Measurements from ENCODE around the gene TMEM97. TPM values are rescaled to one million over a fixed set of nuclear protein-coding genes. Genes with fewer than 3 reads are reported as not detected.
"Not testable (repeated sequence)": the region's sequence is repeated elsewhere in the genome, so short reads cannot be mapped to it uniquely, and the experiment has no call there.

TMEM97 gene
- total RNA-seq, 2 experiments from 2014 or later = 18.8 to 20.9 TPM

DNA sequence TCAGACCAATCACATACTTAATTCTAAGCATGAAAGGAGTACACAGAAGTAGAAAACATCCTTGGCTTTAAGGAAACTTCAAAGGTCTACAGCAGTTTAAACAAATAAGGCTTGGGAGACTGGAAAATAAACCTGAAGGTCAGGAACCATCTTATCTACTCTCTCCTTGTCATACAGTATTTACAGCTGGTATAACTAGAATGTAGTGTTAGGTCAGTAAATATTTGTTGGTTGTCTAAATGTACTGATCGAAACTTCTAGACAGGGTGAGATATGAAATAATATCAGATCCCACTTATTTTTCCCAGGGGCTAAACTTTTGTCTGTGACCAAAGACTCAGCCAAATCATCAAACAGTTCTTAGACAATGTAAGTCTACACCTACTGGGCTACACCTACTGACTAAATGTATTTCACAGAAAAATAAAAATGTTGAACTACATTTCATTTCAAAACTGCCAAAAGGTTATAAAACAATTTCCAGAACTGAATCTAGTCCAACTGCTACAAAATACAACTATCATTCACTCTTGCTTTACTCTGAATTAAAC lies 27.1 kb upstream of the TMEM97 start:
- DNase-seq (no peak), ATAC-seq (ENCODE audit: low read depth) (no peak)
- Mint-ChIP-seq H3K4me3 (no peak overlapping the region), H3K36me3 (no peaks in the 10 kb centered on the region), H3K4me1 (peaks cover 2% of the 10 kb centered on the region), H3K27me3 (peaks cover 46% of the 10 kb centered on the region), H3K27ac (no peak overlapping the region), H3K9me3 (no peaks in the 10 kb centered on the region)
- POLR2A ChIA-PET = no interaction called here

DNA sequence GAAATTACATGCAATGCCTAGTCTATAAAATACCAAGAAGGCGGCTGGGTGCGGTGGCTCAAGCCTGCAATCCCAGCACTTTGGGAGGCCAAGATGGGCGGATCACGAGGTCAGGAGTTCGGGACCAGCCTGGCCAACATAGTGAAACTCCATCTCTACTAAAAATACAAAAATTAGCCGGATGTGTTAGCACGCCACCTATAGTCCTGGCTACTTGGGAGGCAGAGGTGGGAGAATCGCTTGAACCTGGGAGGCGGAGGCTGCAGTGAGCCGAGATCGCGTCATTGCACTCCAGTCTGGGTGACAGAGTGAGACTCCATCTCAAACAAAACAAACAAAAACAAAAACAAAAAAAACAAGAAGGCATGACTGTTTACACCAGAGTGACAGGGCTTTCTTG lies 26.1 kb upstream of the TMEM97 start:
- H3K9me3 Mint-ChIP-seq; ATAC-seq (ENCODE audit: low read depth); POLR2A ChIA-PET; H3K27ac Mint-ChIP-seq; DNase-seq; H3K4me1 Mint-ChIP-seq; H3K36me3 Mint-ChIP-seq; H3K4me3 Mint-ChIP-seq: not testable (repeated sequence)
- H3K27me3 Mint-ChIP-seq = peaks cover 46% of the 10 kb centered on the region

DNA sequence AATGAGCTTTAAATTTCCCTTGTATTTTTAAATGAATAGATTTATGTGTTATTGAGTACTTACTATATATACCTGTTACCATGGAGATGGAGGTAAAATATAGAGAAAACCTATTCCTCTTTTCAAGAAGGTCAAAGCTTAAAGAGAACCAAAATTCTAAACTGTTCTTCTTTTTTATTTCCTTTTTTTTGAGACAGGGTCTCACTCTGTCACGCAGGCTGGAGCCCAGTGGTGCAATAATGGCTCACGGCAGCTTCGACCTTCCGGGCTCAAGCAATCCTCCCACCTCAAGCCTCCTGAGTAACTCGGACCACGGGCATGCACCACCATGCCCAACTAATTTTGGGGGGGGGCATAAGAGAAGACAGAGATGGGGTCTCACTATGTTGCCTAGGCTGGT lies 25.0 kb upstream of the TMEM97 start:
- no peak for ATAC-seq (ENCODE audit: low read depth)

DNA sequence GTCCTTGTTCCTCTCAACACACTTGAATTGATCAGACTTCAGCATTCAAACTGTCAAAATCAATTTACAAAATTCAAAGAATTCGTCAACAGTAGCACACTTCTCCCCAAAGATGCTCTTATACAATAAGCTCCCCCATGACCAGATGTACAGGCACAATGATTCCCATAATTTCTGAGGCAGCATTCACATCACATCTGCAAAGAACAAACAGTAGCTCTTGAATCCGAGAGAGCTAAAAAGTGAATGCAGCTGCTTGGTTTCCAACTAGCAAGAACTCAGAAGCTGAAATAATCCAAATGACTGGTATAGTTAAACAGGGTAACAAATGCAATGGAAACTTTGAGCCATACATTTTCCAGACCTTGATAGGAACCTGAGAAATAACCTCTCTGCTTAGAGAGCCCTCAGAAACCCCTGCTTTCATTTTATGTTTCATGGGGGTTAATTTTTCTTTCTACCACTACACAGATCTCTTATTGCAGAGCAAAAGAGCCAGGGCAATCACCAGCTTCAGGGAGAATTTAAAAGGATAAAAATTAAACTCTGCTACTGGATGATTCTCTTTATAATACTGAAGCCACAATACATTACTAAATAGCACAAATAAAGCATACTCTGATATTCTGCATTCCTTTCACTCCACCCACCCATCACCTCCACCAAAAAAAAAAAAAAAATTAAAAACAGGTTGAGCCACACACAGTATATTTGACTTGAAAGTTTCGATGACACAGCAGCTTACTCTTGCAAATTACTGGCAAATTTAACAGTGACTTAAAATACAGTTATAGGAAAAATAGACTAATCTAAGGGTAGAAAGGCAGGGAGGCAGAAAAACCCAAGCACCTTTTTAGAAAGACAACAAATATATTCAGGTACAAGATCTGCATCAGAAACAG lies 23.1 kb upstream of the TMEM97 start:
- POLR2A ChIA-PET = no interaction called here
- peaks cover 46% of the 10 kb centered on the region for H3K27me3 Mint-ChIP-seq
- H3K9me3 Mint-ChIP-seq = no peaks in the 10 kb centered on the region
- no peaks in the 10 kb centered on the region for H3K36me3 Mint-ChIP-seq
- H3K27ac Mint-ChIP-seq = no peak overlapping the region
- DNase-seq (no peak), ATAC-seq (ENCODE audit: low read depth) (no peak)
- peaks cover 2% of the 10 kb centered on the region for H3K4me1 Mint-ChIP-seq
- H3K4me3 Mint-ChIP-seq = no peak overlapping the region

More for the DNA sequence above, 25.0 kb upstream of the TMEM97 start:
- DNase-seq = no peak
- no peaks in the 10 kb centered on the region for H3K36me3 Mint-ChIP-seq
- H3K9me3 Mint-ChIP-seq = no peaks in the 10 kb centered on the region
- peaks cover 51% of the 10 kb centered on the region for H3K27me3 Mint-ChIP-seq
- H3K4me1 Mint-ChIP-seq = peaks cover 2% of the 10 kb centered on the region
- POLR2A ChIA-PET = no interaction called here
- no peak overlapping the region for H3K4me3 Mint-ChIP-seq
- no peak overlapping the region for H3K27ac Mint-ChIP-seq

DNA sequence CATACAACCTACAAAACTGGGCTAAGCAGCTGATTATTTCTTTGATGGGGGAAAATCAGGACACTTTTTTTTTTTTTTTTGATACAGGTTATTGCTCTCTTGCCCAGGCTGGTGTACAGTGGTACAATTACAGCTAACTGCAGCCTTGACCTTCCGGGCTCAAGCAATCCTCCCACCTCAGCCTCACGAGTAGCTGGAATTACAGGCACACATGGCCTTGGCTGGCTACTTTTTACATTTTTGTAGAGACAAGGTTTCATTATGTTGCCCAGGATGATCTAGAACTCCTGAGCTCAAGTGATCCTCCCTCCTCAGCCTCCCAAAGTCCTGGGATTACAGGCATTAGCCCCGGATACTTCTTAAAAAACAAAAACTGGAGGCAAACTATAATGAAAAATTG lies 20.6 kb upstream of the TMEM97 start:
- Mint-ChIP-seq H3K36me3 (no peaks in the 10 kb centered on the region), H3K4me3 (no peak overlapping the region)

DNA sequence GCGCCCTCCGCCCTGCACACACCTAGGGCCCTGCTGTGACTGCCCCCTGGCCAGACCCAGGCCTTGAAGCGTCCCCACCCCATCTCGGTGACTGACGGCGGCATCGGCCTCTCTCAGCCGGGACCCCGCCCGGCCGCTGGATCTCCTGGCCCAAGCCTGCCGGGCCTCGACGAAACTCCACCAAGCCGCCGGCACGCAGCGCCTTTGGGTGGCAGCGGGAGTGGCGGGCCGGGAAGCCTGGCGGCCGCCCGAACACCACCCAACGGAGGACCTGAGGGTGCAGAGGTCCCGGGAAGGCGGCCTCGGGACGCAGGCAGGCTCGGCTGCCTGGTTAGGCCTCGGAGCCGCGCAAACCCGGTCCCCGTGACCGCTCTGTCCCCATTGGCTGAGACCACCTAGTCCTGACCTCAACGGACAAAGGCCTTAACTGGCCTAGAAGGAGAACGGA lies 12.0 kb upstream of the TMEM97 start:
- peaks cover 47% of the 10 kb centered on the region for H3K27me3 Mint-ChIP-seq
- H3K27ac Mint-ChIP-seq = no peak overlapping the region
- H3K4me1 Mint-ChIP-seq = no peaks in the 10 kb centered on the region
- no peaks in the 10 kb centered on the region for H3K36me3 Mint-ChIP-seq
- ATAC-seq (ENCODE audit: low read depth) (no peak), DNase-seq (no peak)
- no peak overlapping the region for H3K4me3 Mint-ChIP-seq
- POLR2A ChIA-PET = no interaction called here
- H3K9me3 Mint-ChIP-seq = no peaks in the 10 kb centered on the region

More for the DNA sequence above, 20.6 kb upstream of the TMEM97 start:
- Mint-ChIP-seq H3K27me3 (peaks cover 26% of the 10 kb centered on the region), H3K9me3 (no peaks in the 10 kb centered on the region), H3K27ac (no peak overlapping the region), H3K4me1 (peaks cover 2% of the 10 kb centered on the region)
- DNase-seq (no peak), ATAC-seq (ENCODE audit: low read depth) (no peak)
- POLR2A ChIA-PET = no interaction called here

DNA sequence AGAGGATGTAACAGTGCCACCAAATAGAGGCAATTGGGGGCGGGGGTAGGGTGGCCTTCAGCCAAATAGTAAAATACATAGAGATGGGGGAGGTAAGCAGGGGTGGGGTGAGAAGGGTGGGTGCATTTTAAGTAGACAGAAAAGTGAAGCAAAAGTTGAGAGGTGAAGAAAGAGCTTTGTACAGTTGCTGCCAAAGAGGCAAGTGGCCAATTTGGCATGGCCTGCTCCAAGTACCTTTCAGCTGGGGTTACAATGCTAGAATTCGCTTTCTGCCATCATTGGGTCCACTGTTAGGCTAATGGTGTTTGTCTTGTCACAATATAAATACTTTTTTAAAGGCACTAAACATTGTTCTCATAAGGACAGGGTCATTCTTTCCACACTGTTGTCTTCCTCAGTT lies 5.2 kb upstream of the TMEM97 start:
- DNase-seq (no peak), ATAC-seq (ENCODE audit: low read depth) (no peak)
- no peaks in the 10 kb centered on the region for H3K36me3 Mint-ChIP-seq
- no peak overlapping the region for H3K4me3 Mint-ChIP-seq
- POLR2A ChIA-PET = no interaction called here
- no peaks in the 10 kb centered on the region for H3K9me3 Mint-ChIP-seq
- H3K27ac Mint-ChIP-seq = no peak overlapping the region
- peaks cover 14% of the 10 kb centered on the region for H3K4me1 Mint-ChIP-seq
- H3K27me3 Mint-ChIP-seq = peaks cover 11% of the 10 kb centered on the region

DNA sequence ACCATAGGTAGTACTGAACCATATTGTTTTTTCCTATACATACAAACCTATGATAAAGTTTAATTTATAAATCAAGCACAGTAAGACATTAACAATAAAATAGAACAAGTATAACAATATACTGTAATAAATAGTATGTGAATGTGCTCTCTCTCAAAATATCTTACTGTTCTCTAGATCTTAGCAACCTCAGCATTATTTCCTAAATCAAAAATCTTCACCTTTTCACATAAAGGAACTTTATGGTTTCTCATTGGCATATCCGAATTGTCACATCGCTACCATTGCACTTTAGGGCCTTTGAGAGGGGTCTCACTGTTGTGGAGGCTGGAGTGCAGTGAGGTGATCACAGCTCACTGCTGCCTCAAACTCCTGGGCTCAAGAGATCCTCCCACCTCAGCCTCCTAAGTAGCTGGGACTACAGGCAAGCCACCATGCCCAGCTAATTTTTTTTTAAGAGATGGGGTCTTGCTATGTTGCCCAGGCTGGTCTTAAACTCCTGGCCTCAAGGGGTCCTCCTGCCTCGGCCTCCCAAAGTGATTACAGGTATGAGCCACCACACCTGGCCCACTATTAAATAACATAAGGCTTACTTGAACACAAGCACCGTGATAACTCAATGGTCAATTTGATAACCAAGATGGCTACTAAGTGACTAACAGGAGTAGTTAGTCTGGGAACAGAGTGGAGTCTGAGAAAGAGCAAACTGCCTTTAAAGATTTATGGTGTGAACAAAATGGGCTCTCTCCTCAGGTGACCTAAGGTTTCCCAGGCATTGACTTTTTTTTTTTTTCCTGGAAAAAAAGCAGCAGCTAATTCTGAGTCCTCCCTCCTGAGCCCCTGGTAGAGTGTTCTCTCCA lies 2.9 kb upstream of the TMEM97 start:
- Mint-ChIP-seq H3K27ac (no peak overlapping the region), H3K4me3 (no peak overlapping the region), H3K4me1 (peaks cover 24% of the 10 kb centered on the region), H3K36me3 (peaks cover 3% of the 10 kb centered on the region), H3K27me3 (peaks cover 5% of the 10 kb centered on the region), H3K9me3 (no peaks in the 10 kb centered on the region)
- ATAC-seq (ENCODE audit: low read depth) = no peak
- no peak for DNase-seq
- POLR2A ChIA-PET = no interaction called here

DNA sequence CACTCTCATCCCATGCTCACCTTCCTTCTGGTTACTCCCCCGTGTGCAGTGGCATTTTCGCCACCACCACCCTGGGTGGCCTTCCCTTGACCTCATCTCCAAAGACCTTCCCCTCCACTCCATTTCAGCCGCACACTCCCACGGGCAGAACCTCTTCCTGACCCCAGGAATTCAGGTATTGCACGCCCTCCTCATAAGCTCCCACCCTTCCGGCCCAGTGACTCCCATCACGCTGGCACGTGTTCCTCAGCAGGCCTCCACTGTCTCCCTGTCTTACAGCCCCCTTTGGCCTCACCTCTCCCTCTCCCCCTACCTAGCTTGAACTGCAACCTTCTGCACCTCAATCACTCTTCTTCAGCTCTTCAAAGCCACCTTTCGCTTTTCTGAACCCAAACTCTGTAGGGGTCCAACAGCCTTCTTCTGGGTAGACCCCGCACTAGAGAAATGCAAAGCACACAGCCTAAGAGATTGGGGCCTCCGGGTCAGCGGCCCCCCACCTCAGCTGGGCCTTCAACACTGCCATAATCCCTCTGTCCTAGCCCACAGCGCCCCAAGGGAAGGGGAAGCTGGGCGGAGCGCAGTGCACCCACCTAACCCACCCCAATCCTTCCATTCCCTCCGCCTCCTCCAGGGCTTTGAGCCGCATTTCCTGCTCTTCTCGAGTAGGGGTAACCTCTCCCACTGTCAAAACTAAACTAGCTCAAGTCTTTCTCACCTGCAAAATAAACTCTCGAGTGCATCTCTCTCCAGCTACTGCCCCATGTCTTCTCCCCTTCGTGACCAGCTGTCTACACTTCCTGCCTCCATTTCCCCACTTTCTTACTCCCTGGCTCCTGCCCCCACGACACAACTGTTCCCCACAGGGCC lies 1.7 kb upstream of the TMEM97 start:
- ATAC-seq (ENCODE audit: low read depth) (no peak), DNase-seq (no peak)
- POLR2A ChIA-PET = interaction anchor here (1.8 to 3.6 kb wide), 3 partner anchors 18 to 276 kb away, joined by 5 to 24 read pairs (median 19); partner anchors contain the start of genes IFT20, POLDIP2 and TNFAIP1
- Mint-ChIP-seq H3K27ac (peak overlapping the region; percentile 12), H3K4me3 (peak overlapping the region; percentile 84), H3K4me1 (peaks cover 30% of the 10 kb centered on the region), H3K27me3 (peaks cover 2% of the 10 kb centered on the region), H3K36me3 (peaks cover 3% of the 10 kb centered on the region), H3K9me3 (no peaks in the 10 kb centered on the region)

DNA sequence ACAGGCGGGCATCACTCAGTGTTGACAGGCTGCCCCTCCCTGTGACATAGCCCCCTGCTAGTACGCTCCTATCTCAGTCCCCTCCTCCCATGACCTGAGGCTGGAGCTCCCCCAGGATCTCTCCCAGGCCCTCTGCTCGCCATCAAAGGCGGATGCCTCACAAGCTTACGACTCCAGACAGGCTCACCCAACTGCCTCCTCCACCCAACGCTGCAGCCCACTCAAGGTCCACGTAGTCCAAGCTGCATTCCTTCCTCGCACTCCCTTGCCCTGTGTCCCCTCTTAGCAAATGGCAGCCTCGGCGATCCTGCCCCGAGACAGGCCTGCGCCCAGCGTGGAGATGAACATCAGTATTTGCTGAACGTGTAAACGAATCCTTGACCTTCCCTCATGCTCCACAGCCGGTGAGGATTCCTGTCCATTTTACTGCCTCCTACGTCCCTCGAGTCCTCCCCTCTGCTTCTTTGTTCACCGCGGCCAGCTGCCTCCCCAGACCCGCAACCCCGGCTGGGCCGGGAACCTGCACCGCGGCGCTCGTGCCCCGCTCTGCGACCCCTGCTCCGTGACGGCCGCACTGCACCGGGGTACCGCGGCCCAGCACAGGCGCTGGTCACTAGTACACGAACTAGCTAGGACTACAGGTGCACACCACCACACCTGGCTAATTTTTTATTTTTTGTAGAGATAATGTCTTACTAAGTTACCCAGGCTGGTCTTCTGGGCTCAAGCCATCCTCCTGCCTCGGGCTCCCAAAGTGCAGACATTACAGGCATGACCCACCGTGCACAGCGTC lies 838 bp upstream of the TMEM97 start:
- no peak for DNase-seq
- H3K4me3 Mint-ChIP-seq = peak overlapping the region; percentile 84
- H3K9me3 Mint-ChIP-seq = no peaks in the 10 kb centered on the region
- H3K4me1 Mint-ChIP-seq = peaks cover 32% of the 10 kb centered on the region
- no peaks in the 10 kb centered on the region for H3K27me3 Mint-ChIP-seq
- ATAC-seq (ENCODE audit: low read depth) = no peak
- peaks cover 3% of the 10 kb centered on the region for H3K36me3 Mint-ChIP-seq
- POLR2A ChIA-PET = interaction anchor here (0.7 to 3.6 kb wide), 5 partner anchors 14 to 277 kb away, joined by 3 to 24 read pairs (median 5); partner anchors contain the start of genes IFT20, POLDIP2 and TNFAIP1
- peak overlapping the region; percentile 86 for H3K27ac Mint-ChIP-seq

DNA sequence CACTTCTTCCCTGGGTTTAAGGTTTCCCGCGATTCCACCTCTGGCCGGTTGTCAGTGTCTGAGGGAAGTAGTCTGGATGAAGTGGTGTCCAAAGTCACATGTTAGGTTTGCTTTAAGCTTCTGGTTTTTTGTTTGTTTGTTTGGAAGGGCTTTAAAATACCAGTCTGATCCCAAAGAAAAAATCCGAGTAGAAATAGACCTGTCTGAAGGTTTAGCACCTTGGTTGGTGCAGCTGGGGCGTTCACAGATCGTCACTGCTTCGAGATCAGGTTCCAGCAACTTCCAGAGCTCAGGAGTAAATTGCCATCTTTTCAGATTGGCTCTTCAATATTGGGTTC lies 567 bp downstream of the TMEM97 start:
- Mint-ChIP-seq H3K4me3 (peak overlapping the region; percentile 84), H3K4me1 (peaks cover 32% of the 10 kb centered on the region), H3K9me3 (no peaks in the 10 kb centered on the region), H3K27me3 (no peaks in the 10 kb centered on the region), H3K27ac (peak overlapping the region; percentile 86), H3K36me3 (peaks cover 3% of the 10 kb centered on the region)
- DNase-seq = no peak
- POLR2A ChIA-PET = interaction anchor here (3.3 to 3.6 kb wide), 2 partner anchors 16 to 38 kb away, joined by 19 to 24 read pairs; partner anchors contain the start of genes IFT20, POLDIP2 and TNFAIP1
- ATAC-seq (ENCODE audit: low read depth) = no peak

All from activated naive CD8-positive, alpha-beta T cell treated with anti-CD3 and anti-CD28 coated beads, Interleukin-2, amount 10 ng/mL, durations not matched to agents 7 days and 5 days (primary cell).